Limb (tissue), 2 donors: ENCODE data around the gene KIAA1755.
"Not testable (repeated sequence)": the region's sequence is repeated elsewhere in the genome, so short reads cannot be mapped to it uniquely, and the experiment has no call there.

Experiments
- DNase-seq, 2 donors: peaks; one replicate each; pipeline ENCODE4 v3.0.0-alpha.2; 2016; ENCODE audit errors: extremely low spot score in 2 of 2

KIAA1755 gene

DNA sequence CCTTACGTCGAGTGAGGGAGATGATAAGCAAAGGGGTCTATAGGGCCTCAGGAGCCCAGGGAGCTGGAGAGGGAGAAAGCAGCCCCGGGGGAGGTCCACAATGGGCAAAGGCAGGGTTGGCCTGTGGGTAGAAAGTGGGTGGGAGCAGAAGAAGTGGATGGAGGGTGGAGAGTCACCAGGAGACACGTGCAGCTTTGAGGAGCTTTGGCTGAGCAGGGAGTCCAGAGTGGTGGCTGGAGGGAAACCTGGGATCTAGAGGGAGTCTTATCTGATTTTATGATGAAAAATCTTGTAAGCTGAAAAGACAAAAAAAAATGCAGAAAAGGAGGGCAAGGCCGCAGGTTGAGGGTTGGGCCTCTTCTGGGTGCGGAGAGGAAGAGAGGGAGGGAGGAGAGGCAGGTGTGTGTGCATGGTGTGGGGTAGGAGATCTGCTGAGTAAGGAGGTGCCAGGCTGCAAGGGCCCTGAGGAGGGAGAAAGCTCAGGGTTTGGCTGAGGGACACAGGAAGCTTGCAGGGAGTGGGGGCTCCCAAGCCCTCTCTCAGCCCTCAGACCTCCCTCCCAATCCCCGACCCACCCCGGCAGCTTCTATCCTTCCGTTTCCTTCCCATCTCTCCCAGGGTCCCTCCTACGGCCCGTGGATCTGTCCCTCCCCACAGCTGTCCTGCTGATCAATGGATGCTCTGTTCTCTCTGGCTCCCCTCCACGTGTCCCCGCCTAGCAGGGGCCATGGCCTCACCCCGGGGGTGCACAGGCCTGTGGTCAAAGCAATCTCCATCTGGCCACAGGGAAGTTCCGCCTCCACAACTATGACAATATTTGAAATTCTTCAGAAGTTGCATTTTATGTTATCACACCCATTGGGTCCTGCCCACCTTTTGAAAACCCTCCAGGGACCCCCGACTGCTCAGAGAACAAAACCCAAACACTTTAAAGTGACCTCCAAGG is 26.3 kb upstream of the KIAA1755 start:
- DNase-seq = peak; percentile 27 to 45

DNA sequence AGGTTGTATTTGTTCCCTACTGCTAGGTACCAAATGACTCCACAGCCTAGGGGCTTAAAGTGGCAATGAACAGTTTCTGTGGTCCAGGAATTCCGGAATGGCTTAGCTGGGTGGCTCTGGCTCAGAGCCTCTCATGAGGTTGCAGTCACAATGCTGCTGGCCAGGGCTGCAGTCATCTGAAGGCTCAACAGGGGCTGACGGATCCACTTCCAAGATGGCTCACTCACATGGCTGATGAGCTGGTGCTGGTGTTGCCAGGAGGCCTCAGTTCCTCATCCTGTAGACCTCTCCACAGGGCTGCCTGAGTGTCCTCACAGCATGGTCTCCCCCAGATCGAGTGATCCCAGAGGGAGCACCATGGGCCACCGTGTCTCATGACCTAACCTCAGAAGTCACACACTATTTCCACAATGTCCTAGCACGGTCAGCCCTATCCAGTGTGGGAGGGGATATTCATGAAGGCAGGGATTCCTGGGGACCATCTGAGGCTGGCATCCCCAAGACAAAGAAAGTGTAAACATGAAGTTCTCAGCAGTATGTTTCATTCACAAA is 24.4 kb upstream of the KIAA1755 start:
- DNase-seq = peak in 1 of 2 donors; percentile 6

DNA sequence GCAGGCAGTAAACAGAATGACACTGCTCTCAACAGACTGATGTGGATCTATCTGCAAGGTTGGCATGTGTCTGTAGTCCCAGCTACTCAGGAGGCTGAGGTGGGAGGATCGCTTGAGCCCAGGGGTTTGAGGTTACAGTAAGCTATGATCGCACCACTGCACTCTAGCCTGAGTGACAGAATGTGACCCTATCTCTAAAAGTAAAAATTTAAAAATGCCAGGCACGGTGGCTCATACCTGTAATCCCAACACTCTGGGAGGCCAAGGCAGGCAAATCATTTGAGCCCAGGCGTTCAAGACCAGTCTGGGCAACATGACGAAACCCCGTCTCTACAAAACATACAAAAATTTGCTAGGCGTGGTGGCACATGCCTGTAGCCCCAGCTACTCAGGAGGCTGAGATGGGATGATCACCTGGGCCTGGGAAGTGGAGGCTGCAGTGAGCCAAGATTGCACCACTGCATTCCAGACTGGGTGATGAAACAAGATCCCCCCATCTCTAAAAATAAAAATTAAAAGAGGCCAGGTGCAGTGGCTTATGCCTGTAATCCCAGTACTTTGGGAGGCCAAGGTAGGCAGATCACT is 23.6 kb upstream of the KIAA1755 start:
- not testable (repeated sequence) for DNase-seq

DNA sequence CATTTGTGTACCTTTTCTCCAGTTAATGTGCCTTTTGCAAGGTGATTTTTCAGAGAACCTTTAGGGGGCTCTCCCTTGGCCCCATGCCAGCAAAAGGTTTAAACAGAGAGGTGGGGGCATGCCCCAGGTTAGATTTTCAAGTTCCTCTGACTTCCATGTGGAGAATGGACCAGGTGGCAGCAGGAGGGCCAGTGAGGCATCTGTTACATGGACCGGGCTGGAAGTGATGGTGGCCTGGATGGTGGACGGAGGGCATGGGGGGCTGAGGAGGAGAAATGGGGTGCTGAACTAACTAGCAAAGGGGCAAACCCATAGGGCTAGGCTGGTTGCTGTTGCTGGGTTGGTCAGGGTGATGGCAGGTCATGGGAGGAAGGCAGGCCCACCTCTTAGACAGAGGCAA is 22.7 kb upstream of the KIAA1755 start:
- no peak for DNase-seq

DNA sequence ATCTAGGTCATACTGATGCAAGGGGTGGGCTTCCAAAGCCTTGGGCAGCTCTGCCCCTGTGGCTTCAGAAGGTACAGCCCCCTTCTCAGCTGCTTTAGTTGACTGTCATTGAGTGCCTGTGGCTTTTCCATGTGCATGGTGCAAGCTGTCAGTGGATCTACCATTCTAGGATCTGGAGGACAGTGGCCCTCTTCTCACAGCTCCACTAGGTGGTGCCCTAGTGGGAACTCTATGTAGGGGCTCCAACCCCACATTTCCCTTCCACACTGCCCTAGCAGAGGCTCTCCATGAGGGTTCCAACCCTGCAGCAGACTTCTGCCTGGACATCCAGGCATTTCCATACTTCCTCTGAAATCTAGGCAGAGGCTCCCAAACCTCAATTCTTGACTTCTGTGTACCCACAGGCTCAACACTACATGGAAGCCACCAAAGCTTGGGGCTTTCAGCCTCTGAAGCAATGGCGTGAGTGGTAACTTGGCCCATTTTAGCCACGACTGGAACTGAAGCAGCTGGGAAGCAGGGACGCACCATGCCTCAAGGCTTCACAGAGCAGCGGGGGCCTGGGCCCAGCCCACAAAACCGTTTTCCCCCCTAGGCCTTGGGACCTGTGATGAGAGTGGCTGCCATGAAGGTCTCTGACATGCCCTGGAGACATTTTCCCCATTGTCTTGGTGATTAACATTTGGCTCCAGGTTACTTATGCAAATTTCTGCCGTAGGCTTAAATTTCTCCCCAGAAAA is 20.8 kb upstream of the KIAA1755 start:
- peak in 1 of 2 donors; percentile 5 for DNase-seq

DNA sequence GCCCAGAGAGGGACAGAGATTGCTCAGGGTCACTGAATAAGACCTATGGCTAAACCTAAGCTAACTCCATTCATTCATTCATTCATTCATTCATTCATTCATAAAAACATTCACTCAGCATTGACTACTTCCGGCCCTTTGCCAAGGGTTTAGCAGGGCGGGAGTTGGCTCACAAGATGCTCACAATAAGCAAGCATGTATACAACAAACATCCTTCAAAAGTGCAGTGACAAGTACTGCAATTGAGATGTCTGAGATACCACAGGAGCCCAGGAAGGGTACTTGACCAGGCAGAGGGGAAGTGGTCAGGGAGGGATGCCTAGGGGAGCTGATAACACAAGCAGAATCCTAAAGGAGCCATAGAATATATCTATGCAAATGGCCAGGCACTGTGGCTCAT is 18.2 kb upstream of the KIAA1755 start:
- peak in 1 of 2 donors; percentile 18 for DNase-seq

DNA sequence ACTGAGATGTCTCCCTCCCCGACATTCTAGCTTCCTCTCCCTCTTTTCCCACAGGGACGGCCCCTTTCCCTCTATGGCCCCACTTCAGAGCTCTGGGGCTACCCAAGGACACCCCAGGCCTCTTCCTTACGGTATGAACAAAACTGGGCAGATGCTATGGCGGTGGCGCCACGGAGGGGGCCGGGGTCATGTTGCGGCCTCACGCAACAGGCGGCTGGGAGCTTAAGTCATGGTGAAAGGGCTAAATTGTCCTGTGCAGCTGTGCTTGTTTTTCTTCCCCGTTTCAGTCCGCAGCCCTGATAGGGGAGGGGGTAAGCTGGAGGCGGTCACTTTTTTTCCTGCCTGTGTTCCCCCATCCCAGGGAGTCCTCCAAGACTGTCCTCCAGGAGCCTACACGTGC is 17.6 kb upstream of the KIAA1755 start:
- peak; percentile 55 to 68 for DNase-seq

DNA sequence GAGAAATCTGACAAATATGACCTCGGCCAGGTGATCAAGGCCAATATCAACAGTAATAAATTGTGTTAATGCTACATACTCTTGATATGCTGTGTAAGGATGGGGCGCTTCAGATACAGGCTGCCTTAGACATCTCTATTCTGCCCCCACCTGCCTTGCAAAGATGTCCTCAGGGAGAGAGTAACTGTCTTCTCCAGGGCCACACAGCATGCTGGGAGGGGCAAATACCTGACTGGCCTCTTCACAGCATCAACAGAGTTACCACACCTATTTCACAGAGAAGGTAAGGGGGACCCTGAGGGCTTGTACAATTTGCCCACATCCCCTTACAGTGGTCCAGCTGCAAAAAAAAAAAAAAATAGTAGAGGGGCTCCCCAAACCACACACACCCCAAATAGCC is 17.2 kb upstream of the KIAA1755 start:
- no peak for DNase-seq

DNA sequence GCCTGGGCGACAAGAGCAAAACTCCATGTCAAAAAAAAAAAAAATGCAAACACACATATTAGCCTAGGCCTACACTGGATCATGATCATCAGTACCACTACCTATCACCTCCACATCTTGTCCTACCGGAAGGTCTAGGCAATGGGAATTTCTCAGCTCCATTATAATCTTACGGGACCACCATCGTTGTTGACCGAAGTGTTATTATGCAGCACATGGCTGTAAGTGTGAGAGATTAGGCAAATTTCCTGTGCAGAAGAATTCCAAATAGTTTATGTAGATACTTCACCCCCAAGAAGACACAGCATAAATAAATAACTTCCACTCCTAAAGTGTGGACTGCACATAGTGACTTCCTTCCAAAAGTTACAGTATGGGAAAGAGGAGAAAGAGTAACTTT is 16.8 kb upstream of the KIAA1755 start:
- DNase-seq = peak in 1 of 2 donors; percentile 4

DNA sequence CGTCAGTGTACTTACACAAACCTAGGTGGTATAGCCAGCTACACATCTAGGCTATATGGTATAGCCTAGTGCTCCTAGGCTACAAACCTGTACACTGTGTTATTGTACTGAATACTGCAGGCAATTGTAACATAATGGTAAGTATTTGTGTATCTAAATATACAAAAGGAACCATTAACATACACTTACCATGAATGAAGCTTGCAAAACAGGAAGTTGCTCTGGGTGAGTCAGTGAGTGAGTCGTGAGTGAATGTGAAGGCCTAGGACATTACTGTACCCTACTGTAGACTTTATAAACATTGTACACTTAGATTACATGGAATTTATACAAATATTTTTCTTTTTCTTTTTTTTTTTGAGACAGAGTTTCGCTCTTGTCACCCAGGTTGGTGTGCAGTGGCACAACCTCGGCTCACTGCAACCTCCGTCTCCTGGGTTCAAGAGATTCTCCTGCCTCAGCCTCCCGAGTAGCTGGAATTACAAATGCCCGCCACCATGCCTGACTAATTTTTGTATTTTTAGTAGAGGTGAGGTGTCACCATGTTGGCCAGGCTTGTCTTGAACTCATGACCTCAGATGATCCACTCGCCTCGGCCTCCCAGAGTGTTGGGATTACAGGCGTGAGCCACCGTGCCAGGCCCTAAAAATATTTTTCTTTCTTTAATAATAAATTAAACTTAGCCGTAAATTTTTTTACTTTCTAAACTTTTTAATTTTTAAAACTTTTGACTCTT is 15.4 kb upstream of the KIAA1755 start:
- DNase-seq = no peak

DNA sequence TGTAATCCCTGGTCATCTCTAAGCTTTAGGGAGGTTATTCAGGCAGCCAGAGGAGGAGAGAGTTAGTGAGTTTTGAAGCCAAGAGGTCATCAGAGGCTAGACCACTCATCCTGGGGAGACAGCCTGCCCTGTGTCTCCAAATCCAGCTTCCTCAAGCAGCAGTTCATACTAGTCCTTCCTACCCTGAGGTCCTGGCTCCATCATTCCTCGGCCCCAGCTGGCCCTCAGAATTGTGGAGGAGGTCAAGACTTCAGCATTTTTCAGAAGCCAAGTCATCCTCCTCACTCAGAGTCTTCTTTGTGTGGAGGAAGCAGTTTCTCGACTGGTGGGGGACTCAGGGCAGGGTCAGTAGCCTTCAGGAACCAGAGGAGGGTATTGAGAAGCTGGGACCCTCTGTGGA is 12.4 kb upstream of the KIAA1755 start:
- DNase-seq = peak in 1 of 2 donors; percentile 10

DNA sequence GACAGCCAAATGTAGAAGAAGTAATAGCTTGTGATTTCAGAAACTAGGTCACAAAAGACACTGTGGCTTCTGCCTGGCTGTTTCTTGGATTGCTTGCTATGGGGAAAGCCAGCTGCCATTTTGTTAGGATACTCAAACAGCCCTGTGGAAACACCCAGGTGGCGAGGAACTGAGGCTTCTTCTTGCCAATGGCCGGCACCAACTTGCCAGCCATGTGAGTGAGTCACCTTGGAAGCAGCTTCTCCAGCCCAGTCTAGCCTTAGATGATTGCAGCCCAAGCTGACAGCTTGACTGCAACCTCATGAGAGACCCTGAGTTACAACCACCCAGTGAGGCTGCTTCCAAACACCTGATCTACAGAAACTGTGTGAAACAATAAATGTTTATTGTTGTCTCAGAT is 11.9 kb upstream of the KIAA1755 start:
- peak in 1 of 2 donors; percentile 3 for DNase-seq

DNA sequence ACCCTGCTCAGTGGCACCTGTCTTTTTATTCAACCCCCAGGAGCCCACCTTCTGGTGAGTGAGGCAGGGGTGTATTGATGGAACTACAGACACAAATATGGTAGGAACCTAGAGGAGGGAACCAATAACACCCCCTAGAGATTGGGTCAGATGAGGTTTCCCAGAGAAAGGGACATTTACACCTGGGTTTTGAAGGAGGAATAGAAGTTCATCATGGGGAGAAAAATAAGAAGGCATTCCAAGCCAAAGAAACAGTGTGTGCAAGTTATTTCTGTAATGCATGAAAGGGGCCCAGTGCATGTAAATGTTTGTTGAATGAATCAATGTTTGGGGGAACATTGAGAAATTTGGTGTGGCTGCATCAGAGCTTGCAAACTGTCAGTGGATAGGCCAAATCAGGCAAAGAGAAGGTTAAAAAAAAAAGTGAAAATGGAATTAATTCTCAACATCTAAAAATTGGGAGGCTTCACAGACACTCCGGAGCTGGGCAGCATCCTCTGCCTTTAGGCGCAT is 11.1 kb upstream of the KIAA1755 start:
- DNase-seq = no peak

DNA sequence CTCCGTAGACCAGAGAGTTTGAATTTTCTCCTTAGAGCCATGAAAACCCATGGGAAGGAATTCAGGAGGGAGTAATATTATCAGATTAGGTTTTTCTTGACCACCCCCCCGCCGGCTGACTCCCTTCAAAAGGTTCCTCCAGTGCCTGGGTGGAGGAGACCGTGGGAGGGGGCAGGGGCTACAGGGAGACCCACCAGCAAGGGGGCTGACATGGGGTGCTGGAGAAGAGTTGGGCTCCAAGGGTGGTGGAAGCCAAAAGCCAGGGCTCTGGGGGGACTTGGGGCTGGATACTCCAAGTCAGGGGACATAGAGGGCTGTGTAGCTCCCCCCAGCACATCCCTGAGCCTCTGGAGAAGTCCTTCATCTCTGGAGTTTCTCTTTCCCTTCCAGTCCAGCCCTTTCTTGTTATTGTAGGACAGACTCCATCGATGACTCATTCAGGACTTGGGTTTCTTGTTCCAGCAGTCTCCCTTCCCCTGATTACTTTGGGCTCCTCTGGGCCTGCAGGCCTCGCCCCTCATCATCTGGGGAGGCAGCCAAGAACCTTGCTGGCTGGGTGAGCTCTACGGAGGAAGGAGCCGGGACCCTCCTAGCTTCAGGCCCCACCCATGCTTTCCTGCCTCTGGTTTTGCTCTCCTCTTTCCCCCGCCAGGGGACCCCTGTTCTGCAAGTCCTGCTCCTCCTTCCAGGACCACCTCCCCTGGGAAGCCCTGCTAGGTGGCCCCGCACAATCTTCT is 10.5 kb upstream of the KIAA1755 start:
- DNase-seq = peak in 1 of 2 donors; percentile 74

DNA sequence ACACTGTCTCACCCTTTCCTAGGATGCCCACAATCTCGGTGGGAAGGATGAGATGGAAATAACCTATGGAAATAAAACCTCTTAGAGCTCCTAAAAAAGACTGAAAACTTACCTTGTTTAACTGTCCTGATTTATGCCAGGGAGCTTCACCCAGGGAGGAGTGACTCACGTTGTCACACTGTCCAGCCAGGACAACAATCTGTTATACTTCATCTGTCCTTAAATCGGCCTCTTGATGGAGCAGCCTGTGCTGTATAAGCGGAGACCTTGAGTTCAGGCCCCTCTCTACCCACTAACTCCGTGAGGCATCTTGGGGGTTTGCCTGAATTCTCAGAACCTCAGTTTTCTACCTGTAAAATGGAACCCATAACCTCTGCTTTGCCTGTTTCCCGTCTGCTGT is 9.2 kb upstream of the KIAA1755 start:
- no peak for DNase-seq

DNA sequence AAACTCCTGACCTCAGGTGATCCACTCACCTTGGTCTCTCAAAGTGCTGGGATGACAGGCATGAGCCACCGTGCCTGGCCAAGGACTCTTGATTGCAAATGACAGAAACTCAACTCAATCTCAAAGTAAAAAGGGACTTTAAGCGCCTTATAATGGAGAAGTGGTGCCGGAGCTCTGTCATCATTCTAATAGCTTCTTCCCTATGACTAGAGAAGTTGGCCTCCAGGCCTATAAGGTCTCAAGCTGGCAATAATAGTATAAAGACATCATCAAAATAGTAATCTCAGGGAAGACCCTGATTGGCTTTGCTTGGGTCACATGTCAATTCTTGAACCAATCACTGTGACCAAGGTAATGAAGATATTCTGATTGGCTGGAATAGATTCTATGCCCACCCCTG is 8.5 kb upstream of the KIAA1755 start:
- peak in 1 of 2 donors; percentile 4 for DNase-seq

DNA sequence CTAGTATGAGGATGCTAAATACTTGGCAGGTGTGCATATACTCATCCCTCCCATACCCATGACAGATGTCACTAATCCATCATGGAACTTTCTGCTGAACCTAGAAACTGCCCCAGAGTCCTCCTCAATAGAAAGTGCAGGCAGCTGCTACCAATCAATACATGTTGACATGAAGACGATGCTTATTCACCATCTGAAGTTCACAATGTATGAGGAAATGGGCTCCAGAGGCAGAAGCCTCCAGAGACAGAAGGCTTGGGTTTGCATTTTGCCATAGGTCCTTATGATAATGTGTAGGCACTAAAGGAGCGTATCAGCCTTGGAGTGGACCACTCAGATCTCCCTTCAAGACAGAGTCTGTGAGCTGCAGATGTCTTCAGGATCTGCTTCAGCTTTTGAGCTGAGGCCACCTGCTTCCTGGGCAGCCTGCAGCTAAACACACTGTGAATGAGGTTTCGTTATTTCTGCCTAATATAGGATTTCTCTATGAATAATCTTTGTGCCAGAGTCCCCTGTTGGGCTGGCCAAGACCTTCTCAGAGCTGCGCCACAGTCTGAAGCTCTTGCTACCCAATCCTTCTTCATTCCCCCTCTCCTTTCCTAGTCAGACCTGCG is 7.5 kb upstream of the KIAA1755 start:
- peak in 1 of 2 donors; percentile 6 for DNase-seq

DNA sequence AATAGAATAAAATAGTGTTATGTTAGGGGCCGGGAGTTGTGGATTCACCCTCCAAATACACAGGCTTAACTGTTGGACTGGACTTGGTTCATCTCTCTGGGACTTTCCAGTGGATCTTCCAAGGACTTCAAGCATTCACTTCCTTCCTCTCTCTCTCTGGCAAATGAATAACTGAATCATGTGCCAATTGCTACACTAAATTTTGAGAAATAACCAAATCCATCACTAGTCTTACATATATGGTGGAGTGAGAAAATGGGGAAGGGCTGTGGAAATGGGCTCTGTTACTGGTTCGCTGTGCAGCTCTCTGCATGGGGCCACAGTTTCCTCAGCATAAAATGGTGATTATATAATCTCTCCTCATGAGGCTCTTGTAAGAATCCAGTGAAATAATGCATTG is 6.8 kb upstream of the KIAA1755 start:
- DNase-seq = no peak

DNA sequence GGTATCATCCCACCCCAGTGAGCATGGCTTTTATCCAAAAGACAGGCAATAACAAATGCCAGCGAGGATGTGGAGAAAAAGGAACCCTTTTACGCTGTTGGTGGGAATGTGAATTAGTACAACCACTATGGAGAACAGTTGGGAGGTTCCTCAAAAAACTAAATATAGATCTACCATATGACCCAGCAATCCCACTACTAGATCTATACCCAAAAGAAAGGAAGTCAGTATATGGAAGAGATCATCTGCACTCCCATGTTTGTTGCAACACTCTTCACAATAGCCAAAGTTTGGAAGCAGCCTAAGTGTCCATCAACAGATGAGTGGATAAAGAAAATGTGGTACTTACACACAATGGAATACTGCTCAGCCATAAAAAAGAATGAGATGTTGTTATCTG is 5.9 kb upstream of the KIAA1755 start:
- no peak for DNase-seq

DNA sequence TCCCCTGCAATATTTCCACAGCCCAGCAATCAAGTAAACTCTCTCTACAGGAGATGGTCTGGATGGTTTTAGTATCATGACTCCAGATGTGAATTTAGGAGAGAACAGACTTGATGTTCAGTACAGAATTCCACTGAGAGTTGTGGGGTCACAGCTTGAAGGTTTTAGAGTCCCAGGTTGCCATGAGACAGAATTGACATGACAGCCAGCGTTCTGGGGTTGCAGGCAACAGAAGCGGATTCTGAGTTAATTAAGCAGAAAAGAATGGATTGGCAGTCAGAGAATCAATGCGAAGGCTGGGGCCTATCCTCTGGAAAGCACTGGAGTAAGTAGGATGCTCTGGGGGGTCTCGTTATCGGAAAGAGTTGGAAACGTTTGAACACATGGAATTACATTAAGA is 2.4 kb upstream of the KIAA1755 start:
- DNase-seq = no peak
